Measurements from ENCODE around the gene MISFA.
A peak's percentile ranks its signal among the peaks of the same experiment; 100 is the strongest.
"Not testable (repeated sequence)": the region's sequence is repeated elsewhere in the genome, so short reads cannot be mapped to it uniquely, and the experiment has no call there.

The MISFA gene

GRCh38 chr11:18623707-18624106, 24.1 kb downstream of the MISFA start:
- DNase-seq (ENCODE audit: insufficient read length), result no peak
- TF ChIP-seq TAF1 (IDR thresholded peaks at IDR 0.05; ENCODE audit: borderline replicate concordance, low read depth, low read length), result no peak
- TF ChIP-seq POLR2A (IDR thresholded peaks at IDR 0.05; ENCODE audit: low read depth, low read length), result no peak
- peak; percentile 54 for FAIRE-seq

DNA sequence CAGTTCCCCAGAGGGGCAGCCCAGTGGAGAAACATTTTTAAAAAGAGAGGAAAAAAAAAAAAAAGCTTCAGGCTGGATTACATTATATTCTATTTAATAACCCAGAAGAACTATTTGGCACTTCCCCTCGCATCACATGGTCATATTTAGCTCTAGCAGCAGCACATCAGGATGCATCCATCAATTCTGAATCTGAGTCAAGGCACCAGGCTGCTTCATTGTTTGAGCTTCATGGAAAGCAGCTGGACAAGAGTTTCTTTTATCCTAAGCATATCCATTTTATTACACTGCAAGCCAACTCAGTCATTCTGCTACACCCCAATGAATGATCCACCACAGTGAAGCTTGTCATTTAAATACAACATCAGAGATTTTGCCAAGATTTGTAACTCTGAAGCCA, 24.6 kb downstream of the MISFA start:
- FAIRE-seq, result no peak
- DNase-seq (ENCODE audit: insufficient read length), result no peak
- TF ChIP-seq POLR2AphosphoS5 (IDR thresholded peaks at IDR 0.05; ENCODE audit: low read depth, low read length) (no peak), POLR2A (IDR thresholded peaks at IDR 0.05; ENCODE audit: low read depth, low read length) (no peak), TAF1 (IDR thresholded peaks at IDR 0.05; ENCODE audit: borderline replicate concordance, low read depth, low read length) (no peak)

DNA sequence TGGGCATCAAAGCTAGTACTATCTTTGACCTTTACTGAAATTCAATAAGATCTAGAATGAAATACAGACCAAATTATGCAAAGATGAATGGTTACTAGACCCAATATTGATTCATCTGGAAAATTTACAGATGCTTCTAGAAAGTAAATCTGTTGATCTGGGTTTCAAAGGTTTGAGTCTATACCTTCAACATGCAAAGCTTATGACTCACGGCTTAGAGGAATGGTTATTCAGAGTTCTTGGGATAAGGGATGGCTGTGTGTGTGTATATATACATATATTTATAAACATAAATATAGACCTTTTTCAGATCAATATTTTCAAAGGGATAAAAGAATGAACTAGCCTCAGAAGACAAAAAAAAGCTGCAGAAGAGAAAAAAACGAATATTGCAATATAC, 33.3 kb downstream of the MISFA start:
- DNase-seq (ENCODE audit: insufficient read length), result no peak
- no peak for TF ChIP-seq POLR2AphosphoS5 (IDR thresholded peaks at IDR 0.05; ENCODE audit: low read depth, low read length)
- TF ChIP-seq TAF1 (IDR thresholded peaks at IDR 0.05; ENCODE audit: borderline replicate concordance, low read depth, low read length), result no peak
- no peak for TF ChIP-seq POLR2A (IDR thresholded peaks at IDR 0.05; ENCODE audit: low read depth, low read length)
- peak; percentile 57 for FAIRE-seq

DNA sequence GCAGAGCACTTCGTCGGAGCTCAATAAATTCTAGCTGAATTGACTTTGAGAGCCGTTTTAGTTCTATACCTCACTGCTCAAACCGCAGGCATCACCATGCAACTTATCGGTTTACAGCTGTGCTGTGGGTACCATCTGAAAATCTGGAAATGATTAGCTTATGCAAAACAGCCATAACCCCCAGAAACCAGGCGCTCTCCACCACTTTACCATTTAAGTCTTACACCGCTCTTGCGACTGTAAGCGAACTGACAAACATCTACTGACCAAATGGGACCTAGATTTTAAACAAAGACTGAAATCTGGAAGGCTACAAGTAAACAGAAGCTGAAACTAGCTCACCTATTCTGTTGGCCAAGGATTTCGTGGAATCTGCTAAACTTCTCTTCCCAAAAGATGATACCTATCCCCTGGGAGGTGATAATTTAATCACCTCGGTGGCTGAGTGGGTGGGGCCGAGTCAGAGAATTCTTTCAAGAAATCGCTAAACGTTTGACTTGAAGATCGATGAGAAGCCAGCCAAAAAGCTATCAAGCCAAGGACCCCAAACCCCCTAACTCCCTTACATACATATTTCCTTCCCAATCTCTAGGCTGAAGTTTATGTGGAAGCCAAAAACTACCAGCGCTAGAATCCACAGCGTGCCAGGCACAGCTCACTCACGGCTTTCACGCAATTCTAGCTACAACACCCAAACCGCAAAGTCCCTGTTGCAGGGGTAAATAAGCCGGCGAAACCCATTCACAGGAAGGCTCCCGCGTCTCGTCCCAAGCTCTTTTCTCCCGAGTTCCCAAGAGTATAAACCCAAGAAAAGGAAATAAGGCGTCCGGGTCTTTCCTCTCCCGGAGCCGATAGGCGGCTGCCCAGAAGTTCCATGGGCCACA, 33.9 kb downstream of the MISFA start:
- TF ChIP-seq TAF1 (IDR thresholded peaks at IDR 0.05; ENCODE audit: borderline replicate concordance, low read depth, low read length) (no peak), POLR2A (IDR thresholded peaks at IDR 0.05; ENCODE audit: low read depth, low read length) (no peak), POLR2AphosphoS5 (IDR thresholded peaks at IDR 0.05; ENCODE audit: low read depth, low read length) (no peak)
- DNase-seq (ENCODE audit: insufficient read length), result no peak
- peak; percentile 93 for FAIRE-seq

DNA sequence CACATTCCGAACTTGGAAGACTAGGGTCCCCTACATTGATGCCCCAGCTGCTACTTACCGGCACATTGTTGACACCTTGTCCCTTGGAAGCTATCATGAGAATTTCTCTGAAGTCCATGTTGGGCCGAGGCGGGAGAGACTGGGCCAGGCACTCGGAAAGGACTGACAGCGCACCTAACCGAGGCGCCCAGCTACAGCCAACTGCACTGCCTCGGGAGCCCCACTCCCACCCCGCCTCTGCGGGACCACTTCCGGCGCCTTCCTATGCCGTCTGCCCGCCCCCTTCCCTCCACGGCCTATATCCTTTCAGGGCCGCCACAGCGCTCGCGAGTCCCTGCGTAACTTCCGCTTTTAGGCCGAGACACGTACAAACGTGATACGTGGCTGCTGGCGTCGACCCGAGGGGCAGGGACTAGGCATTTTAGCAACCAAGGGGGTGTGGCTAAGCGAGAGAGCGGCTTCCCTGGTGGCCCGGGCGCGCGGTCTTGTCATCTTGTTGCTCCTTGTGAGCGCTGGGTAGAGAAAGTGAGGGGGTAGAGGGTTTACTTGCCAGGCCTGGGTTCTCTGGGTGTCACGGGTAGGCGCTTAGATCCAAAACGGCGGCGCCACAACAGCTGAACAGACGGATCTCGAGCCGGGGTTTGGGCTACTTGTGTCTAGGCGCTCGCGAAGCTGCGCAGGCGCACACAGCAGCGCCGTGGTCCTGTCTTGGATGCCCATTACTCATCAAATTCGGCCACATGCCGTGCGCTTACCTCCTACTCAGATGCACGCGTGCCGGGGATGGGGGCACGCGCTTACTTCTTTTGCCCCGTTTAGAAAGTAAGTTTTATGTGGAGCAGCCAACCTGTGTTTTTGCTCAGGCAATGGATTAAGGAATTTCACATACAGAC, 34.8 kb downstream of the MISFA start, which contains the start of gene SPTY2D1:
TSS of gene SPTY2D1 (minus strand) at position 203 of the 893 bp plus-strand sequence. CDS start at position 118, 85 bp downstream.
- peak; percentile 86 for DNase-seq (ENCODE audit: insufficient read length)
- TF ChIP-seq POLR2AphosphoS5 (IDR thresholded peaks at IDR 0.05; ENCODE audit: low read depth, low read length) (peak; percentile 96), TAF1 (IDR thresholded peaks at IDR 0.05; ENCODE audit: borderline replicate concordance, low read depth, low read length) (peak; percentile 91), POLR2A (IDR thresholded peaks at IDR 0.05; ENCODE audit: low read depth, low read length) (peak; percentile 97)
- FAIRE-seq, result peak; percentile 100

- FAIRE-seq, result no peak
- no peak for DNase-seq (ENCODE audit: insufficient read length)
- no peak for TF ChIP-seq POLR2AphosphoS5 (IDR thresholded peaks at IDR 0.05; ENCODE audit: low read depth, low read length)
- TF ChIP-seq TAF1 (IDR thresholded peaks at IDR 0.05; ENCODE audit: borderline replicate concordance, low read depth, low read length), result no peak
- TF ChIP-seq POLR2A (IDR thresholded peaks at IDR 0.05; ENCODE audit: low read depth, low read length), result no peak
Measured at GRCh38 chr11:18641677-18642076, 42.1 kb downstream of the MISFA start.

DNA sequence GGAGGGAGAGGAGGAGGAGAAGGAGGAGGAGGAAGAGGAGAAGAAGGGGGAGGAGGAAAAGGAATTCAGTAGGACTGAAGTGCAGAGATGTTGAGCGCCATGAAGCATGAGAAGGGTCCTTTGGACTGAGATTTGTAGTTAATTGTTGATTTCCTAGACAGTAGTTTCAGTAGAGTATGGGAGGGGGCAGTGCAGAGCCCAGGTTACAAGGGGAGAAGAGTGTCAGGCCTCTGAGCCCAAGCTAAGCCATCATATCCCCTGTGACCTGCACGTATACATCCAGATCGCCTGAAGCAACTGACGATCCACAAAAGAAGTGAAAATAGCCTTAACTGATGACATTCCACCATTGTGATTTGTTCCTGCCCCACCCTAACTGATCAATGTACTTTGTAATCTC, 43.4 kb downstream of the MISFA start:
- not testable (repeated sequence) for FAIRE-seq; DNase-seq (ENCODE audit: insufficient read length)

- FAIRE-seq, result no peak
- DNase-seq (ENCODE audit: insufficient read length), result no peak
Measured at GRCh38 chr11:18650353-18650752, 50.8 kb downstream of the MISFA start.

DNA sequence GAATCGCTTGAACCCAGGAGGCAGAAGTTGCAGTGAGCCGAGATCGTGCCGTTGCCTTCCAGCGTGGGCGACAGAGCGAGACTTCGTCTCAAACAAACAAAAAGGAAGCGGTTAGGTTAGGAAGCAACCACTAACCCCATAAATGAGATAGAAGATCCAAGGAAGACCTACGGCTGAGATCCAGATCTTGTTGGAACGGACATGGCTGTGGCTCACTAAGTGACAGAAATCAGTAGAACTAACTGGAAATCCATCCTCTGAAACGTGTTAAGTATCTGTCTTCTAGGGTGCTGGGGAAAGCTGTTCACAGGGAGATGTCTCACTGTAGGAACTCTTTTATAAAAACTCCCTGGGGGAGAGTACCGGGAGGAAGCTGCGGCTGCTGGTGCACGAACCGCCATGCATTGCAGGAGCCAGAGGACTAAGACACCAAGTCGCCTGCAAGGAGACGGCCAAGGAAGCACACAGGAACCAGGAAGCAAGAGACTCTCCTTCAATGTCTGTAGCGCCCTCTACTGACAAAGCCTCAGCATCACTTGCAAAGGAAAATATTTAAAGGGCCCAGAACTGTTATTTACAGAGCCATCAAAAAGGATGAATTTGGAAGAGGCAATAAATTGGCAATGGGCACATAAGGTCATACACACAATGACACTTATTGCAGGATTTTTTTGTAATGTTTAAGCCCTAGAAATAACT, 51.4 kb downstream of the MISFA start:
- peak; percentile 91 for FAIRE-seq
- peak; percentile 31 for DNase-seq (ENCODE audit: insufficient read length)
- TF ChIP-seq POLR2AphosphoS5 (IDR thresholded peaks at IDR 0.05; ENCODE audit: low read depth, low read length) (no peak), POLR2A (IDR thresholded peaks at IDR 0.05; ENCODE audit: low read depth, low read length) (no peak), TAF1 (IDR thresholded peaks at IDR 0.05; ENCODE audit: borderline replicate concordance, low read depth, low read length) (no peak)

More at GRCh38 chr11:18650353-18650752, 50.8 kb downstream of the MISFA start:
- TF ChIP-seq POLR2A (IDR thresholded peaks at IDR 0.05; ENCODE audit: low read depth, low read length) (no peak), POLR2AphosphoS5 (IDR thresholded peaks at IDR 0.05; ENCODE audit: low read depth, low read length) (no peak), TAF1 (IDR thresholded peaks at IDR 0.05; ENCODE audit: borderline replicate concordance, low read depth, low read length) (no peak)

All from GM12892 (cell line).